GM18502 (cell line): ENCODE measurements around the gene RPL10.

Experiments
- ATAC-seq: cut with Tn5 transposase; IDR thresholded peaks from one replicate; pipeline ENCODE4 v1.9.1; 2021; ENCODE audit warnings: mild to moderate bottlenecking; ENCODE audit not compliant: unreplicated experiment, poor library complexity

Gene RPL10

GRCh38 chrX:154360155-154360713 lies 37.9 kb upstream of the RPL10 start:
- no peak for ATAC-seq

DNA sequence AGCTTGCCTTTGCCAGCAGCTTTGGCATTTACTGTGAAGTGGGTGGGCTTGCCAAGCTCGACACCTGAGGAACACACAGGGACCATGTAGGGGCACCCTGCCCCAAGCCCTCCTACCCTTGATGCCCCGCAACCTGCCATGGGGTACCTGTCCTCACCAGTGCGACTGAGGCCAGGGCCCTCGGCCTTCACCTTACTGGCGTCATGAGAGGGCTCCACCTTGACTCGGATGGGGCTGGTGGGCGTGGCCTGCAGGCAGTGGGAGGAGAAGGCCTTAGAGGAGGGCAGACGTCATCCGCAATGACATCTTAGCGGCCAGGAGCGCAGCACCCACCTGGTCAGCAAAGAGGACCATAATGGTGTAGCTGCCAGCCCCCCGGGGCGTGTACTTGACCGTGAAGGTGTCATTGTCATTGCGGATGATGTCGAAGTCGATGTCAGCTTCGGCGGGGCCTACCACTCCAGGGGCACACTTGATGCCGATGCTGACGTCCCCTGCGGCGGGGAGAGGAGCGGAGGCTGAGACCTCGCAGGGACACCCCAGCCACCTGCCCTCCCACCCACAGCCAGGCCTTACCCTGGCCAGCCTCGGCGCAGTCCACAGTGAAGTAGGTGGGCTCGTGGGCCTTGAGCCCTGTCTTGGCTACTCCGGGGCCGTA lies 36.0 kb upstream of the RPL10 start:
- no peak for ATAC-seq

DNA sequence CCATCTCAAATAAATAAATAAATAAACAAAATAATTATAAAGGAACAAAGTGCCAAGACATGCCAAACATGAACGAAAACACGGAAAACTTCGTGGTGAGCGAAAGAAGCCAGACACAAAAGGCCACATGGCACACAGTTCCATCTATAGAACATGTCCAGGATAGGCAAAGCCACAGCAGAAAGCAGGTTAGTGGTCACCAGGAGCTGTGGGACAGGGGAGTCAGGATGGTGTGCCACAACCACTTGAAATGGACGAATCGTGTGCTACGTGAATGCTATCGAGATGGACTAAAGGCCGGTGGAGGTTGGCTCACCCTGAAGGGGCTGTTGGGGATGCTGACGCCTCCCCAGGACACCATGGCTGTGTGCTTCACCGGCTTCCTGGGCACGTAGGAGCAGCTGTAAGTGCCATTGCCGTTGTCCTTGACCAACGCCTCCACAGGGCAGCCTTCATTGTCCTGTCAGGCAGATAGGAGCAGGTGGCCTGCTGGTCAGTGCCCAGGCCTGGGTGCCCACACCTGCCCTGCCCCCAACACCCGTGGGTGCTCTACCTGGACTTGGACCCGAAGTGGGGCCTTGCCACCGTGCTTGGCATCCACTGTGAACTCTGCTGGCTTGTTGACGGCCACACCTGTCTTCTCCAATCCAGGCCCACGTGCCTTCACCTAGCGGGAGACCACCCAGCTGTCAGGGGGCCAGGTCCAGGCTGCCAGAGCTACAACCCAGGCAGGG lies 34.3 kb upstream of the RPL10 start:
- no peak for ATAC-seq

DNA sequence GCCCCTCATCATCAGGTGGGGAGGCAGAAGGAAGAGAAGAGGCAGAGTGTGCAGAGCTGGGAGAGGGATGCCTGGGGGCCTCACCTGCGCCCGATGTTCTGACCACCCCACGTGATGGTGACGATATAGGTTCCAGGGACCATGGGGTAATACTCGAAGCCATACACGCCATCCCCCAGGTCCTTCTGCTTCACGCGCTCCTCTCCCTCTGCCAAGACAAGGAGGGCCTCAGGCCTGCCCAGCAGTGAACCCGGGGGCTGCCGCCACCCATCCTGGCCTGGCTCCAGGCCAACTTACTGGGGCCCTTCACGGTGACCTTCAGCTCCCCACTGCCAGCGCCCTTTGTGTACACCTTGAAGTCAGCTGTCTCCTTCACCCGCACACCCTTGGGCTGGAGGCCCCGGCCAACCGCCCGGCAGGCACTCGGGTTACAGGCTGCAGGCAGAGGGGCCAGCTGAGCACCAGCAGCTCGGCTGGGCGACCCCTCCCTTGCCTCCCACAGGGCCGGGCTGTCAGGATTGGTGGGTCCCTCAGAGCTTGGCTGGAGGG lies 33.1 kb upstream of the RPL10 start:
- ATAC-seq: no peak

DNA sequence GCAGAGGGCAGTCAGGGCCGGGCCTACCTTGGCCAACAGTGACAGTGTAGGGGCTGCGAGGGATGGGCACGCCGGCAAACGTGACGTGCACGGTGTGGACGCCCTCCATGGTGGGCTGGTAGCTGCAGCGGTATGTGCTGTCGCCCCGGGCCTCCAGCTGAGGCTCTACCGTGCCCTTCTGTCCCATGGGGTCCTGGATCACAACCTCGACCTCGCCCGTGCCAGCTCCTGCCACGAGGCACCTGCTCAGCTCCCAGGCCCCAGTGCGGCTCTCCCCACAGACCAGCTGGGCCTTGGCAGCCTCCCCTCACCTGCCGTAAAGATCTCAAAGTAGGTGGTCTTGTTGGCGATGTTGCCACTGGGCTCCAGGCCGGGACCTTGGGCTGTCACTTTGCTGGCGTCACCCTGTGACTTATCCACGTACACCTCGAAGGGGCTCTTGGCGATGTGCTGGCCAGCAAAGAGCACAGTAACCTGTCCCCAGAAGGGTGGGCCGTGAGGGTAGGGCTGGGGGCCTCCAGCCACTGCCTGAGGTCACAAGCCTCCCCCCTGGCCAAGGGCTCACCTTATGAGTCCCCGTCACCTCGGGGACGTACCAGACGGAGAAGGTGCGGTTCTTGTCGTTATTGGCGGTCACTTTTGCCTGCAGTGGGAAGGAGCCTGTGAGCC lies 32.0 kb upstream of the RPL10 start:
- ATAC-seq: no peak

GRCh38 chrX:154366666-154367055 lies 31.5 kb upstream of the RPL10 start:
- ATAC-seq: no peak

DNA sequence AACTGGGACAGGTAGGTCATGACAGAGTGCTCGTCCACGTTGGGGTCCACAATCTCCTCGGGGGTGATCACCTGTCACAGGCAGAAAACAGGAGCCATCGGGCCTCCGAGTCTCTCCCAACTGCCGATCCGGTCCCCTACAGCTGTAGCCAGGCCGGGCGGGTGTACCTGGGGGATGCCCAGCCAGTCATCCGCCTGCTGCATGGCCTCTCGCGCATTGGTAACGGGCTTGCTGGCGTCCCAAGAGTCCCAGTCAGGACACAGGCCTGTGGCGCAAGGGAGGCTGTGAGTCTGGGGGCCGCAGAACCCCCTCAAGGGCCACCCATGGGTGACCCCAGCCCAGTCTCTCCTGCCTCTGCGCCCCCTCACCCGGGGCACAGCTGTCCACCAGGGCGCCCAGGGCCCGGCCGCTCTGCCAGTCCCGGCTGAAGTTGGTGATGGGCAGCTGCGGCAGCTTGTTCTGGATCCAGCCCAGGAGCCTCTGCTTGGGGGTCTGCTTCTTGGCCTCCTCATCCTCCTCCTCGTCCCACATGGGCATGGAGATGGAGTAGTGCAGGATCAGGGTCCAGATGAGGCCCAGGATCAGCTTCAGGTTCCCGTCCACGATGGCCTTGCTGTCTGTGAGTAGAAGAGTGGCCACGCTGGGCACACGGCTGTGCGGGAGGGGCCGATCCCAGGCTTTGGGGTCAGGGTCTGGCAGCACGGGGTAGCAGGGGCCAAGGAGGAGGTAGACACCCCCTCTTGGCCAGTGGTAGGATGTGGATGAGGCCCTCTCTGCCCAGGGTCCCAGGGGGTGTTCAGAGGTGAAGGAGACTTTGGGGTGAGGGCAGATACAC lies 30.5 kb upstream of the RPL10 start:
- ATAC-seq: no peak

- ATAC-seq: peak; percentile 32
These were observed 29.3 kb upstream of the RPL10 start for GRCh38 chrX:154368630-154369448.

- ATAC-seq: no peak
These were observed 28.5 kb upstream of the RPL10 start for GRCh38 chrX:154369449-154370299.

- ATAC-seq: no peak
These were observed 27.7 kb upstream of the RPL10 start for GRCh38 chrX:154370300-154371016.

DNA sequence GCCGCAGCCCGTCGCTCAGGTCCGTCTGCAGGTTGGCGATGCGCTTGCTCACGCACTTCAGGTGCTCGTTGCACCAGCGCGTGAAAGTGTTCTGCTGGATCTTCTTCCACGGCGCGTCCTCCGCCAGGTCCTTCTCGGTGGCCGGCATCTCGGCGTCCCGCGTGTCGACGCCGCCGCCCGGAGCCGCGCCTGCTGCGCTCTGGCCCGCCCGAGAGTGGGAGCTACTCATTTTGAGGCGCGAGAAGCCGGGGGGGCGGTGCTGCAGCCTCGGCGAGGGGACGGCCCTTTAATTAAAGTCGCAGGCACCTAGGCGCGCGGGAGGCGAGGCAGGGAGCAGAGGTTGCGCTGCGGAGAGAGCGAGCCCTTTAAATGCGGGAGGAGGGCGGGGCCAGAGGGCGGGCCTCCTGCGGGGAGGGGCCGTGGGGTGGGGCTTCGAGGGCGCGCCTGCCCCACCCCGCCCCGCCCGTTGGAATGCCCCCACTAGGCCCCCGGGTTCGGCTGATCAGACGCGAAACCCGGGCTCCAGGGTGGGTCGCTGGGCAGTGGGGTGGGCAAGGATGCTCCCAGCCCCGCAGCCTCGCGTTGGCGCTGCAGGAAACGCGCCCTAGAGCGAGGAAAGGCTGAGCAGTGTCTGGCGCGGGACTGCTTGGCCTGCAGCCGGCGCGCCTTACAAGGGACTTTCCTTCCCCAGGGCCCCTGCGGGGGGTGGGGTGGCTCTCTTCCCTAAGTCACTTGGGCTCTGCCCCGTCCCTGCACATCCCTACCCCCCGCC lies 27.0 kb upstream of the RPL10 start:
- ATAC-seq: peak; percentile 53

- peak; percentile 1 for ATAC-seq
These were observed 26.3 kb upstream of the RPL10 start for GRCh38 chrX:154371789-154372300.

DNA sequence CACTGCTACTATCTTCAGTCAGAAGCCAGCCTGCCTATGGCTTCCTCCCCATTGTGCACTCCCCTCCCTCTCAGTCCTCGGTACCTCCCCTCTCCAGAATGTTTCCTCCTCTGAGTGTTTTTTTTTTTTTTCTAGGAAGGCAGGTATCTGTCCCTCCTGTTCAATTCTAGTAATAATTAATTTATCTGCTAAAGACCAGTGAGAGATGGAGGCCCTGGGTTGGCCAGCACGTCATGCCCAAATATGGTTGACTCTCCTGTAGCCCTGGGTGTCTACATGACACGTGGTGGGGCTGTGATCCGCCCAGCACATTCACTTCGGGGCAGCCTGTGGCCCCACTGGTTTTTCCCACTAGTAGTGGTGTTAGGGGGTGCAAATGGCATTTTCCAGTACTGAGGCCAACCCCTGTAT lies 25.6 kb upstream of the RPL10 start:
- no peak for ATAC-seq

- no peak for ATAC-seq
These were observed 24.6 kb upstream of the RPL10 start for GRCh38 chrX:154373340-154374306.

GRCh38 chrX:154374313-154375155 lies 23.6 kb upstream of the RPL10 start, which contains the start of gene FLNA:
Gene FLNA, minus strand, starts transcription at chrX:154374634. Its CDS starts 3,389 bp downstream, at chrX:154371245.
- no peak for ATAC-seq
